ENCODE data around the gene GATAD2A. TPM values are rescaled to one million over a fixed set of nuclear protein-coding genes. Genes with fewer than 3 reads are reported as not detected.

The GATAD2A gene
- total and polyA plus RNA-seq, 9 of the 15 experiments (the other 6 are each of a cell fraction or from before 2014, with no cell fraction given) = 2.4 to 226 (median 44.2) TPM

DNA sequence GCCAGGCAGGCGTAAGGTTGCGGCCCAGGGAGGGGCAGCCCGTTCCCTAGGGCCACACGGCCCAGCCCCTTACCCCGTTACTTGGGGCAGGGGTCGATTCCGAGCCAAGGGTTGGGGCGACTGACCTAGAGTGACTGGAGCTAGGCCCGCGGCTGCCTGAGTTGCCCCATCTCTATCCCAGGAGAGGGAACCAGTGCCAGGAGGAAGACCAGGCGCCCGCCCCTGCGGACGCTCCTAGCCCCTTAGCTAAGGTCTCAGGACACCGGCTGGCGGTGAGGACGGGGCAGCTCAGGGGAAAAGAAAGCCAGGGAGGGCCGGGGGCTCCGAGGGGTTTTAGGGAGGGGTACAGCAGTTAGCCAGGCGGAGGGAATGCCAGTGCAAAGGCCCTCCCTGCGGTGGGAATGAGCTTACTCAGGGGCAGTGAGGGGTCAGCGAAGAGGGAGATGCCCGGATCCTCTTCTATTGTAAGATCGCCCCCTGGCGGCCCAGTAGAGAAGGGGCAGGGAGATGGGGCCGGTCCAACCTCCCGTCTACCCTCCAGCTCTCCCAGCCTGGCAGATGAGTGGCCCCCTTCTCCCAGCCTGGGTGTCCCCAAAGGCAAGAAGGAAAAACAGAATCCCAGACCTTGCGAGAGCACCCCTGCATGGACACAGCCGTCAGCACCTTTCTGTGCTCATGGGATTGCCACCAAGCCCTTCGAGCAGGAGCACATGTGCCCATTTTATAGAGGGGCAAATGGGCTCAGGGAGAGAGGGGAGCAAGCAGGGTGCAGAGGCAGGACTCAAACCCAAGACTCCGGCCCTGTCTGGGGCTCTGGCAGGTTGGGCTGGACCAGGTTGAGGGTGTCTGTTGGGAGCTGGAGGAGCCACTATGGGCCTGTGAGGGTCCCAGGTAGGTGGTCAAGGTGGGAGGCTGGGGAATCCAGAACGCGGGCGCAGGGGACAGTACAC is 148.9 kb downstream of the GATAD2A start (continued):
- TF ChIP-seq CTCF (IDR thresholded peaks at IDR 0.05 in 2 of 3, conservative IDR thresholded peaks at IDR 0.05 in 1 of 3; ENCODE audit: insufficient read depth in 2 of 3, low read depth in 1 of 3, low read length in 3 of 3) (peak; percentile 76 to 87 (median 80)), RAD21 (CRISPR knock-in tag; conservative IDR thresholded peaks at IDR 0.05 in 1 of 2, IDR thresholded peaks at IDR 0.05 in 1 of 2) (peak; percentile 15 to 70; a peak in 2 of 4 replicates), PTBP1 (IDR thresholded peaks at IDR 0.05; ENCODE audit: low read depth, low read length) (0 out of 2 replicates have a peak, but pooled peaks have one; percentile 7), HNRNPH1 (optimal IDR thresholded peaks at IDR 0.05; ENCODE audit: low read depth, low read length) (no peak), SETDB1 (IDR thresholded peaks at IDR 0.05; ENCODE audit: low read length) (no peak), XRCC5 (IDR thresholded peaks at IDR 0.05; ENCODE audit: low read depth, low read length) (0 out of 2 replicates have a peak, but pooled peaks have one; percentile 28), CTCFL (IDR thresholded peaks at IDR 0.05; ENCODE audit: borderline replicate concordance, insufficient read depth, low read depth, low read length, poor library complexity, severe bottlenecking) (peak; percentile 56), CBX3 (IDR thresholded peaks at IDR 0.05; ENCODE audit: borderline replicate concordance in 1 of 2, low read length in 2 of 2) (no peak), TFAP4 (CRISPR knock-in tag; IDR thresholded peaks at IDR 0.05; ENCODE audit: borderline replicate concordance) (0 out of 2 replicates have a peak, but pooled peaks have one; percentile 10), ZBTB7A (IDR thresholded peaks at IDR 0.05; ENCODE audit: borderline replicate concordance, control insufficient read depth, low read depth, low read length) (peak; percentile 33; the same call in 1 of the 2 replicates)
- TF ChIP-seq, protein P1, sequence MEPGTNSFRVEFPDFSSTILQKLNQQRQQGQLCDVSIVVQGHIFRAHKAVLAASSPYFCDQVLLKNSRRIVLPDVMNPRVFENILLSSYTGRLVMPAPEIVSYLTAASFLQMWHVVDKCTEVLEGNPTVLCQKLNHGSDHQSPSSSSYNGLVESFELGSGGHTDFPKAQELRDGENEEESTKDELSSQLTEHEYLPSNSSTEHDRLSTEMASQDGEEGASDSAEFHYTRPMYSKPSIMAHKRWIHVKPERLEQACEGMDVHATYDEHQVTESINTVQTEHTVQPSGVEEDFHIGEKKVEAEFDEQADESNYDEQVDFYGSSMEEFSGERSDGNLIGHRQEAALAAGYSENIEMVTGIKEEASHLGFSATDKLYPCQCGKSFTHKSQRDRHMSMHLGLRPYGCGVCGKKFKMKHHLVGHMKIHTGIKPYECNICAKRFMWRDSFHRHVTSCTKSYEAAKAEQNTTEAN (CRISPR knock-in tag; IDR thresholded peaks at IDR 0.05) = no peak
- TF ChIP-seq, protein P2, sequence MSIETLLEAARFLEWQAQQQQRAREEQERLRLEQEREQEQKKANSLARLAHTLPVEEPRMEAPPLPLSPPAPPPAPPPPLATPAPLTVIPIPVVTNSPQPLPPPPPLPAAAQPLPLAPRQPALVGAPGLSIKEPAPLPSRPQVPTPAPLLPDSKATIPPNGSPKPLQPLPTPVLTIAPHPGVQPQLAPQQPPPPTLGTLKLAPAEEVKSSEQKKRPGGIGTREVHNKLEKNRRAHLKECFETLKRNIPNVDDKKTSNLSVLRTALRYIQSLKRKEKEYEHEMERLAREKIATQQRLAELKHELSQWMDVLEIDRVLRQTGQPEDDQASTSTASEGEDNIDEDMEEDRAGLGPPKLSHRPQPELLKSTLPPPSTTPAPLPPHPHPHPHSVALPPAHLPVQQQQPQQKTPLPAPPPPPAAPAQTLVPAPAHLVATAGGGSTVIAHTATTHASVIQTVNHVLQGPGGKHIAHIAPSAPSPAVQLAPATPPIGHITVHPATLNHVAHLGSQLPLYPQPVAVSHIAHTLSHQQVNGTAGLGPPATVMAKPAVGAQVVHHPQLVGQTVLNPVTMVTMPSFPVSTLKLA (conservative IDR thresholded peaks at IDR 0.05) = no peak
